ENCODE measurements around the gene ITGA11. TPM values are rescaled to one million over a fixed set of nuclear protein-coding genes. Genes with fewer than 3 reads are reported as not detected.

ITGA11 gene
- total and polyA plus RNA-seq, 2 of the 13 experiments (the other 11 are each of a cell fraction or from before 2014, with no cell fraction given): not detected

DNA sequence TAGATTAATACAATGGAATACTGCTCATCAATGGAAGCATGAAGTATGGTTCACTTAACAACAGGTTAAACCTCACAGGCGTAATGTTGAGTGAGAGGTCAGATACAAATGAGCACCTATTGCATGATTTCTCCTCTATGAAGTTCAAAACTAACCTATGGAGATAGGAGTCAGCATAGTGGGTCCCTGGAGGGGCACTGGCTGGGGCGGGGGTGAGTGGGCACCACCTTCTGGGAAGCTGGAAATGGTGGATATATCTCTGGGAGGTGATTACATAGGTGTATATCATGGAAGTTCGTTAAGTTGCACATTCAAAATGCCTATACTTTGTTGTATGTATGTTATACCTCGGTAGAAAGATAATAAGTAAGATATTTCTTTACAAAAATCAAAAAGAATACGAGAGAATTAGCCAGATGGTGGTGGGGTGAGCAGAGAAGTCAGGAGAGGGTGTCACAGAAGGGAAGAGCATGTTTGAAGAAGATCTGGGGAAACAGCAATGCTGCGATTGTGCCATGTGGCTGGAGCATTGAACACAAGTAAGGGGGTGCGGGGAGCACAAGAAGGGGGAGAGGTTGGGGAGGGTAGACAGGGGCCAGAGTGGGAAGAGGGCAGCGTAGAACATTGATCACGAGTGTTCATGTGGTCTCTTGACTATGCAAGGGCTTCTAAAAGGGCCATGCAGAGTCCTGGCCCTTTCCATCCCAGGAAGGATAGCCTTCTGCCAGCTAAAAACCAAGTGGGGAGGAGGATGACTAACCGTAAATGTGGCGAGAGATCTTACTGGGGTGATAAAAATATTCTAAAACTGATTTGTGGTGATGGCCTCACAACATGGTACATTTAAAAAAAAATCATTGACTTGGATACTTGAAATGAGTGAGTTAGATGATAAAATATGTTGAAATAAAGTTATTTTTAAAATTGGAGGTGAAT, 30.2 kb downstream of the ITGA11 start:
- intact Hi-C loops (cut with micrococcal nuclease; ENCODE audit: unreplicated experiment) (no loop called here), in situ Hi-C loops (cut with HindIII; ENCODE audit: extremely low pct_ligation_motif_present, low pct_unique_long_range_greater_than_20kb) (no loop called here)
- H4K20me1 ChIP-seq (ENCODE audit: insufficient read depth, low read length): no peaks in the 10 kb centered on the region
- no peak overlapping the region for H2AFZ ChIP-seq (ENCODE audit: low read length)
- no peak overlapping the region for H3K4me3 ChIP-seq (replicated peaks in 1 of 3; ENCODE audit: insufficient read depth in 1 of 3, low read depth in 2 of 3, low read length in 3 of 3)
- no peaks in the 10 kb centered on the region for H3K9me3 ChIP-seq (ENCODE audit: low read length)
- no peak overlapping the region for H3K27ac ChIP-seq (ENCODE audit: extremely low read length, insufficient read depth, low read length)
- TF ChIP-seq ISX (CRISPR knock-in tag; conservative IDR thresholded peaks at IDR 0.05) (no peak), ZNF619 (CRISPR knock-in tag; IDR thresholded peaks at IDR 0.05) (no peak), SMYD3 (CRISPR knock-in tag; IDR thresholded peaks at IDR 0.05) (no peak), PRDM10 (CRISPR knock-in tag; IDR thresholded peaks at IDR 0.05; ENCODE audit: low read depth) (no peak), ZNF264 (CRISPR knock-in tag; IDR thresholded peaks at IDR 0.05) (no peak), POLR2G (IDR thresholded peaks at IDR 0.05; ENCODE audit: low read depth, low read length) (no peak), RARG (CRISPR knock-in tag; IDR thresholded peaks at IDR 0.05; ENCODE audit: low read depth) (no peak), ZSCAN25 (CRISPR knock-in tag; IDR thresholded peaks at IDR 0.05) (no peak), THYN1 (CRISPR knock-in tag; IDR thresholded peaks at IDR 0.05; ENCODE audit: borderline replicate concordance, low read depth) (no peak), PHF20 (CRISPR knock-in tag; IDR thresholded peaks at IDR 0.05) (no peak), RARA (CRISPR knock-in tag; IDR thresholded peaks at IDR 0.05) (no peak), ZNF44 (CRISPR knock-in tag; IDR thresholded peaks at IDR 0.05) (no peak), HNRNPLL (IDR thresholded peaks at IDR 0.05; ENCODE audit: low read depth, low read length, poor library complexity, severe bottlenecking) (no peak)
- TF ChIP-seq, protein P1, sequence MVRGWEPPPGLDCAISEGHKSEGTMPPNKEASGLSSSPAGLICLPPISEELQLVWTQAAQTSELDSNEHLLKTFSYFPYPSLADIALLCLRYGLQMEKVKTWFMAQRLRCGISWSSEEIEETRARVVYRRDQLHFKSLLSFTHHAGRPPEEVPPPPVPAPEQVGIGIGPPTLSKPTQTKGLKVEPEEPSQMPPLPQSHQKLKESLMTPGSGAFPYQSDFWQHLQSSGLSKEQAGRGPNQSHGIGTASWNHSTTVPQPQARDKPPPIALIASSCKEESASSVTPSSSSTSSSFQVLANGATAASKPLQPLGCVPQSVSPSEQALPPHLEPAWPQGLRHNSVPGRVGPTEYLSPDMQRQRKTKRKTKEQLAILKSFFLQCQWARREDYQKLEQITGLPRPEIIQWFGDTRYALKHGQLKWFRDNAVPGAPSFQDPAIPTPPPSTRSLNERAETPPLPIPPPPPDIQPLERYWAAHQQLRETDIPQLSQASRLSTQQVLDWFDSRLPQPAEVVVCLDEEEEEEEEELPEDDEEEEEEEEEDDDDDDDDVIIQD (CRISPR knock-in tag; IDR thresholded peaks at IDR 0.05; ENCODE audit: low read depth): no peak
- TF ChIP-seq, protein P2, sequence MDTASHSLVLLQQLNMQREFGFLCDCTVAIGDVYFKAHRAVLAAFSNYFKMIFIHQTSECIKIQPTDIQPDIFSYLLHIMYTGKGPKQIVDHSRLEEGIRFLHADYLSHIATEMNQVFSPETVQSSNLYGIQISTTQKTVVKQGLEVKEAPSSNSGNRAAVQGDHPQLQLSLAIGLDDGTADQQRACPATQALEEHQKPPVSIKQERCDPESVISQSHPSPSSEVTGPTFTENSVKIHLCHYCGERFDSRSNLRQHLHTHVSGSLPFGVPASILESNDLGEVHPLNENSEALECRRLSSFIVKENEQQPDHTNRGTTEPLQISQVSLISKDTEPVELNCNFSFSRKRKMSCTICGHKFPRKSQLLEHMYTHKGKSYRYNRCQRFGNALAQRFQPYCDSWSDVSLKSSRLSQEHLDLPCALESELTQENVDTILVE (CRISPR knock-in tag; IDR thresholded peaks at IDR 0.05): no peak
- TF ChIP-seq, protein P3, sequence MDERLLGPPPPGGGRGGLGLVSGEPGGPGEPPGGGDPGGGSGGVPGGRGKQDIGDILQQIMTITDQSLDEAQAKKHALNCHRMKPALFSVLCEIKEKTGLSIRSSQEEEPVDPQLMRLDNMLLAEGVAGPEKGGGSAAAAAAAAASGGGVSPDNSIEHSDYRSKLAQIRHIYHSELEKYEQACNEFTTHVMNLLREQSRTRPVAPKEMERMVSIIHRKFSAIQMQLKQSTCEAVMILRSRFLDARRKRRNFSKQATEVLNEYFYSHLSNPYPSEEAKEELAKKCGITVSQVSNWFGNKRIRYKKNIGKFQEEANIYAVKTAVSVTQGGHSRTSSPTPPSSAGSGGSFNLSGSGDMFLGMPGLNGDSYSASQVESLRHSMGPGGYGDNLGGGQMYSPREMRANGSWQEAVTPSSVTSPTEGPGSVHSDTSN (CRISPR knock-in tag; IDR thresholded peaks at IDR 0.05): no peak
- ChIA-PET POLR2A (no interaction called here), CTCF (ENCODE audit: low intra/inter-chr PET ratio, low total read pairs) (no interaction called here)
- 37% methylated on average over 11 of the region's 11 CpGs for WGBS (ENCODE audit: low lambda C conversion rate)
- no peak for ATAC-seq
- H3K27me3 ChIP-seq (ENCODE audit: control insufficient read depth in 1 of 2, insufficient read depth in 2 of 2, low read length in 2 of 2): peaks cover 2 to 10% of the 10 kb centered on the region in 2 experiments; a peak in 3 of 5 replicates
- no peak for FAIRE-seq
- no peak overlapping the region for H3K9ac ChIP-seq (ENCODE audit: insufficient read depth, low read depth, low read length)
- no peak overlapping the region for H3K4me2 ChIP-seq (ENCODE audit: low read depth, low read length)
- no peaks in the 10 kb centered on the region for H3K79me2 ChIP-seq (ENCODE audit: insufficient read depth, low read length)
- no peak for DNase-seq (ENCODE audit: low spot score)
- BruUV-seq (replicated peaks): no TSS peak
- peaks cover 31% of the 10 kb centered on the region for H3K4me1 ChIP-seq (ENCODE audit: insufficient read depth, low read length)
- H3K36me3 ChIP-seq (replicated peaks in 1 of 2; ENCODE audit: control insufficient read depth in 1 of 2, insufficient read depth in 2 of 2, low read length in 2 of 2): no peaks in the 10 kb centered on the region
